CD8-positive, alpha-beta memory T cell (primary cell): ENCODE data around the gene PEX11B. TPM values are rescaled to one million over a fixed set of nuclear protein-coding genes. Genes with fewer than 3 reads are reported as not detected.
A peak's percentile ranks its signal among the peaks of the same experiment; 100 is the strongest.

Source experiments
- CTCF ChIA-PET: fragments of 350-600 bp; sonication (Branson Sonifier 250); formaldehyde crosslinking; loops from one replicate; lab custom pipeline; 2021; ENCODE audit warnings: antibody characterized with exemption; lab: Charles Lee
- POLR2A ChIA-PET: fragments of 350-600 bp; sonication (Branson Sonifier 250); formaldehyde crosslinking; loops from one replicate; lab custom pipeline; 2021; ENCODE audit warnings: antibody characterized with exemption; lab: Charles Lee
- DNase-seq, 5 donors: peaks; one replicate each; pipeline versions ENCODE4 v3.0.0 to v3.0.0-alpha.2; 2020 to 2022; ENCODE audit warnings: mixed read lengths in 1 of 5
- H3K27ac ChIP-seq: one replicate; pipeline ENCODE4 v1.7.0; 2013; ENCODE audit warnings: low read depth, mild to moderate bottlenecking, low read length, moderate library complexity
- H3K27me3 ChIP-seq: 2 replicates; pipeline ENCODE4 v1.7.0; 2013; ENCODE audit warnings: low read length, mild to moderate bottlenecking; ENCODE audit not compliant: insufficient read depth, poor library complexity, severe bottlenecking
- H3K36me3 ChIP-seq: 2 replicates; pipeline ENCODE4 v1.7.0; 2013; ENCODE audit warnings: mild to moderate bottlenecking, low read length, moderate library complexity; ENCODE audit not compliant: insufficient read depth
- H3K4me1 ChIP-seq: 2 replicates; pipeline ENCODE4 v1.7.0; 2013; ENCODE audit warnings: mild to moderate bottlenecking, low read length, moderate library complexity; ENCODE audit not compliant: insufficient read depth
- H3K4me3 ChIP-seq: 2 replicates; pipeline ENCODE4 v1.7.0; 2013; ENCODE audit warnings: mild to moderate bottlenecking, low read length
- H3K9me3 ChIP-seq: 2 replicates; pipeline ENCODE4 v1.7.0; 2013; ENCODE audit warnings: mild to moderate bottlenecking, low read length
- H3K27ac Mint-ChIP-seq, 8 donors: one replicate each; pipeline ENCODE4 v1.8.0; 2020 to 2021; ENCODE audit warnings: mixed read lengths in 8 of 8, mild to moderate bottlenecking in 6 of 8, inconsistent platforms in 3 of 8, moderate library complexity in 3 of 8
- H3K27me3 Mint-ChIP-seq, 2 donors: one replicate each; pipeline ENCODE4 v1.8.0; 2020 to 2021; ENCODE audit warnings: mixed read lengths in 2 of 2, mild to moderate bottlenecking in 1 of 2, moderate library complexity in 1 of 2
- H3K36me3 Mint-ChIP-seq, 3 donors: one replicate each; pipeline ENCODE4 v1.8.0; 2020 to 2021; ENCODE audit warnings: mixed read lengths in 3 of 3, inconsistent platforms in 1 of 3, mild to moderate bottlenecking in 1 of 3
- H3K4me1 Mint-ChIP-seq, 3 donors: one replicate each; pipeline ENCODE4 v1.8.0; 2020 to 2021; ENCODE audit warnings: mixed read lengths in 3 of 3, inconsistent platforms in 1 of 3, mild to moderate bottlenecking in 1 of 3
- H3K4me3 Mint-ChIP-seq, 7 donors: one replicate each; pipeline ENCODE4 v1.8.0; 2020 to 2021; ENCODE audit warnings: mixed read lengths in 7 of 7, mild to moderate bottlenecking in 6 of 7, moderate library complexity in 4 of 7, inconsistent platforms in 2 of 7
- H3K9me3 Mint-ChIP-seq, 5 donors: one replicate each; pipeline ENCODE4 v1.8.0; 2020 to 2022; ENCODE audit warnings: mixed read lengths in 5 of 5, mild to moderate bottlenecking in 3 of 5, moderate library complexity in 2 of 5, inconsistent platforms in 1 of 5
- polyA plus RNA-seq: library from polyadenylated mRNA; unstranded; fragments of 300-500 nt; fragmentation: Illumina TruSeq; gene quantifications from one replicate; pipeline ENCODE4 v1.2.3, GENCODE V29; 2021
- total RNA-seq, 2 experiments: library from RNA; stranded (reverse); gene quantifications; one replicate each; pipeline ENCODE4 v1.2.3, GENCODE V29; 2021

The PEX11B gene
- total and polyA plus RNA-seq, 3 experiments from 2014 or later = 42.0 to 46.9 (median 43.1) TPM

GRCh38 chr1:145884675-145885074, 33.8 kb downstream of the PEX11B start:
- Histone ChIP-seq H3K36me3 (no peaks in the 10 kb centered on the region), H3K4me1 (peaks cover 13% of the 10 kb centered on the region), H3K27me3 (peaks cover 18% of the 10 kb centered on the region), H3K4me3 (no peak overlapping the region), H3K9me3 (no peaks in the 10 kb centered on the region), H3K27ac (no peak overlapping the region)
- CTCF ChIA-PET = interaction anchor here (1.0 to 2.6 kb wide), 3 partner anchors 25 to 155 kb away, joined by 3 to 11 read pairs (median 4); partner anchors contain the start of genes NUDT17 and PIAS3
- Mint-ChIP-seq H3K9me3 (no peaks in the 10 kb centered on the region), H3K4me3 (peak overlapping the region; percentile 71 to 86 (median 83)), H3K36me3 (no peaks in the 10 kb centered on the region), H3K27me3 (peaks cover 23 to 24% of the 10 kb centered on the region in 2 donors), H3K27ac (no peak overlapping the region), H3K4me1 (peaks cover 16 to 20% (median 18%) of the 10 kb centered on the region in 3 donors)
- POLR2A ChIA-PET = interaction anchor here (0.5 kb wide), 1 partner anchor 153 kb away, joined by 8 read pairs; no protein-coding TSS in a partner anchor
- no peak for DNase-seq

GRCh38 chr1:145879775-145880174, 38.7 kb downstream of the PEX11B start:
- peaks cover under 1% of the 10 kb centered on the region for H3K4me1 ChIP-seq
- no peaks in the 10 kb centered on the region for H3K9me3 ChIP-seq
- CTCF ChIA-PET = interaction anchor here (0.8 to 2.4 kb wide), 6 partner anchors 9 to 138 kb away, joined by 3 to 9 read pairs (median 4); partner anchors contain the start of gene ITGA10
- no peaks in the 10 kb centered on the region for H3K36me3 ChIP-seq
- H3K4me3 ChIP-seq = no peak overlapping the region
- no peaks in the 10 kb centered on the region for H3K9me3 Mint-ChIP-seq
- H3K4me3 Mint-ChIP-seq = no peak overlapping the region
- peak overlapping the region; percentile 21 for H3K27ac ChIP-seq
- H3K4me1 Mint-ChIP-seq = peaks cover 1 to 3% (median 2%) of the 10 kb centered on the region in 3 donors
- POLR2A ChIA-PET = interaction anchor here (0.7 kb wide), 1 partner anchor 158 kb away, joined by 3 read pairs; no protein-coding TSS in a partner anchor
- peaks cover 21 to 38% of the 10 kb centered on the region in 2 donors for H3K27me3 Mint-ChIP-seq
- no peak overlapping the region for H3K27ac Mint-ChIP-seq
- H3K27me3 ChIP-seq = peaks cover 13% of the 10 kb centered on the region
- no peak for DNase-seq
- H3K36me3 Mint-ChIP-seq = no peaks in the 10 kb centered on the region

GRCh38 chr1:145878724-145879123, 39.8 kb downstream of the PEX11B start:
- H3K27ac ChIP-seq = no peak overlapping the region
- CTCF ChIA-PET = interaction anchor here (1.0 to 2.4 kb wide), 3 partner anchors 8 to 139 kb away, joined by 3 to 9 read pairs (median 4); no protein-coding TSS in a partner anchor
- Mint-ChIP-seq H3K27me3 (peaks cover 15 to 30% of the 10 kb centered on the region in 2 donors), H3K27ac (no peak overlapping the region), H3K4me1 (peaks cover 0 to 2% (median 0%) of the 10 kb centered on the region in 3 donors), H3K36me3 (no peaks in the 10 kb centered on the region), H3K9me3 (no peaks in the 10 kb centered on the region), H3K4me3 (no peak overlapping the region)
- H3K4me3 ChIP-seq = no peak overlapping the region
- H3K9me3 ChIP-seq = no peaks in the 10 kb centered on the region
- no peaks in the 10 kb centered on the region for H3K36me3 ChIP-seq
- H3K4me1 ChIP-seq = no peaks in the 10 kb centered on the region
- peaks cover 4% of the 10 kb centered on the region for H3K27me3 ChIP-seq
- DNase-seq = no peak
- POLR2A ChIA-PET = no interaction called here

- peaks cover 1 to 7% (median 4%) of the 10 kb centered on the region in 3 donors for H3K4me1 Mint-ChIP-seq
- Histone ChIP-seq H3K9me3 (no peaks in the 10 kb centered on the region), H3K27me3 (no peaks in the 10 kb centered on the region), H3K36me3 (no peaks in the 10 kb centered on the region), H3K4me3 (no peak overlapping the region), H3K27ac (no peak overlapping the region), H3K4me1 (no peaks in the 10 kb centered on the region)
- H3K27ac Mint-ChIP-seq = no peak overlapping the region
- peaks cover 11 to 25% of the 10 kb centered on the region in 2 donors for H3K27me3 Mint-ChIP-seq
- DNase-seq = no peak
- H3K9me3 Mint-ChIP-seq = no peaks in the 10 kb centered on the region
- no peak overlapping the region for H3K4me3 Mint-ChIP-seq
- ChIA-PET POLR2A (no interaction called here), CTCF (interaction anchor here (2.4 kb wide), 1 partner anchor 13 kb away, joined by 9 read pairs; no protein-coding TSS in a partner anchor)
- H3K36me3 Mint-ChIP-seq = no peaks in the 10 kb centered on the region
Observed at GRCh38 chr1:145877923-145878486, 40.5 kb downstream of the PEX11B start.

DNA sequence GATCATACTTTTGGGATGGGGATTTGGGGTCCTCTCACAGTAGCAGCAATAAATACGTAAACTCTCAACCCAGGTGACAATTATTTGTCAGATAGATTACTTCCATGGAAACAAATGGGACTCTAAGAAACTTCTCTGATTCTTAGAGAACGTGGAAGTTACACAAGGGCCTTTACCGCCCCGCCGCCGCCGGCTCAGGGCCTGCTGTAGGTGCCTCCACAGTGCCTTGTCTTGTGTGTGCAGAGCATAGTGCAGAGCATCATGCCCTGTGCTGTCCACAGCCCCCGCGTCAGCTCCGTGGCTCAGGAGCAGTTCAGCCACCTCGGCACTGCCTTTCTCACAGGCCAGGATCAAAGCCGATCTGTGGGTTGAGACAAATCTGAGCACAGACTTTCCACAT, 43.9 kb downstream of the PEX11B start:
- H3K4me1 Mint-ChIP-seq = peaks cover 16 to 24% (median 21%) of the 10 kb centered on the region in 3 donors
- no peak overlapping the region for H3K27ac Mint-ChIP-seq
- H3K4me3 Mint-ChIP-seq = no peak overlapping the region
- no peaks in the 10 kb centered on the region for H3K9me3 Mint-ChIP-seq
- H3K4me3 ChIP-seq = no peak overlapping the region
- no peaks in the 10 kb centered on the region for H3K36me3 Mint-ChIP-seq
- no peak overlapping the region for H3K27ac ChIP-seq
- ChIA-PET POLR2A (no interaction called here), CTCF (interaction anchor here (1.7 kb wide), 1 partner anchor 29 kb away, joined by 10 read pairs; the partner anchor contains the start of gene NUDT17)
- peaks cover 4 to 20% of the 10 kb centered on the region in 2 donors for H3K27me3 Mint-ChIP-seq
- no peaks in the 10 kb centered on the region for H3K36me3 ChIP-seq
- no peaks in the 10 kb centered on the region for H3K9me3 ChIP-seq
- H3K27me3 ChIP-seq = no peaks in the 10 kb centered on the region
- DNase-seq = no peak
- H3K4me1 ChIP-seq = peaks cover 12% of the 10 kb centered on the region

DNA sequence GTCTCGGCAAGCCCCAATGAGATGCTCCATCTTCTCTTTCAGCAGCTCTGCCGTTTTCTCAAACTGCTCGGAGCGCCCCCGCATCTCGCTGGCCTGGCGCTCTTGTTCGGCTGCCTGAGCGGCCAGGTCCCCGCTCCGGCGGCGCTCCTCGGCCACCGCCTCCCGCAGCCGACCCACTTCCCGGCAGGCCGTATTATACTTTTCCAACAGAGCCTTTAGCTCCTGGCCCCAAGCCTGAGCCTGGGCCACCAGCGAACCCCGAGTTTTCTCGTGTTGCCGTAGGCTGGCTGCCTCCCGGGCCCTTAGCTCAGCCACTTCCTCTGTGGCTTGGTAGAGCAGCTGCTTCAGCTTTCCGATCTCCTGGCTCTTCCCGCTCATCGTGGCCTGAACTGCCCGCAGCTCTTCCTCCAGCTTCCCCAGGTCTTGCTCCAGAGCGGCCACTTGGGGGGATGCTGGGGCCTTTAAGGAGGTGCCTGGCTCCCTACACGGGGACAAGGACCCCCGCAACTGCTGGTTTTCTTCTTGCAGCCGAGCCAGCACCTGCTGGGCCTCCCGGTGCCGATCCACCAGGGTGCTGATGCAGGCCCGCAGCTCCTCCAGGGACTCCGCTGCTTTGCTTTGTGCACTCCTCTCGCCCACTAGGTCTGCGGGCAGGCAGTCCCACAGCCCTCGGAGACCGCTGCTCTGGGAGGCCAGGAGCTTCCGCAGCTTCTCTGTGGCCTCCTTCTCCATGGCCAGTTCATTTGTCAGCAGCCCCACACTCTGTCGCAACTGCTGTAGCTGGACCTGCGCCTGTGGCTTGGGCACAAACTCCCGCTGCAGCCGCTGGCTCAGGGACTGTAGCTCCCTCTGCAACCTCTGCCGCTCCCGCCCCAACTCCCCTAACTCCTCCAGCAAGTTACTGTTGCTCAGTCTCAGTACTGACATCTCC, 46.3 kb downstream of the PEX11B start:
- no peaks in the 10 kb centered on the region for H3K9me3 Mint-ChIP-seq
- Histone ChIP-seq H3K9me3 (no peaks in the 10 kb centered on the region), H3K27ac (no peak overlapping the region), H3K36me3 (no peaks in the 10 kb centered on the region), H3K27me3 (no peaks in the 10 kb centered on the region), H3K4me1 (peaks cover 12% of the 10 kb centered on the region), H3K4me3 (peak overlapping the region; percentile 51)
- ChIA-PET CTCF (interaction anchor here (1.0 to 2.9 kb wide), 14 partner anchors 9 to 165 kb away, joined by 3 to 28 read pairs (median 4); partner anchors contain the start of genes ANKRD35, ITGA10, NUDT17 and PEX11B), POLR2A (interaction anchor here (0.6 to 2.8 kb wide), 5 partner anchors 13 to 55 kb away, joined by 3 to 25 read pairs (median 6); partner anchors contain the start of genes NUDT17, PEX11B, PIAS3 and RBM8A)
- peak overlapping the region; percentile 9 to 93 (median 82) for H3K27ac Mint-ChIP-seq
- H3K4me3 Mint-ChIP-seq = peak overlapping the region; percentile 74 to 93 (median 84)
- H3K36me3 Mint-ChIP-seq = no peaks in the 10 kb centered on the region
- peak in 4 of 5 donors; percentile 6 to 56 (median 40) for DNase-seq
- H3K4me1 Mint-ChIP-seq = peaks cover 16 to 24% (median 21%) of the 10 kb centered on the region in 3 donors
- H3K27me3 Mint-ChIP-seq = peaks cover 4 to 13% of the 10 kb centered on the region in 2 donors

DNA sequence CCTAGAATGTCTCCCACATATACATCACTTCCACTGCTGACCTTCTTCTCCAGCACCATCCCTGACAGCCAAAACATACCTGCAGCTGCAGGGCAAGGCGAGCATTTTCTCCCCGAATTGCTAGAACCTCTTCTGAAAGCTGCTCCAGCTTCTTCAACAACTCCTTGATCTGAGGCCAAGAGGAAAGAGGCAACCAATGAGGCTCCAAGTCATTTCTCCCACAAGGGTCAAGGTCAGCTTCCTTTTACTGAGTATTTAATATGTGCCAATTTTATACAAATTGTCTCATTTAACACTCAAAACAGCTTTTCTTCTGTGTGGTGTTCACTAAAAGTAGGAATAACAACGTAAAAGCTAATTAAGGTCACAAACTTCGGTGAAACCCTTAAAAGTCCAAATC, 50.3 kb downstream of the PEX11B start:
- H3K36me3 ChIP-seq = no peaks in the 10 kb centered on the region
- H3K36me3 Mint-ChIP-seq = peaks cover 0 to 3% (median 0%) of the 10 kb centered on the region in 3 donors
- no peaks in the 10 kb centered on the region for H3K27me3 ChIP-seq
- no peaks in the 10 kb centered on the region for H3K9me3 Mint-ChIP-seq
- H3K4me3 ChIP-seq = no peak overlapping the region
- DNase-seq = no peak
- no peak overlapping the region for H3K27ac ChIP-seq
- no peak overlapping the region for H3K27ac Mint-ChIP-seq
- H3K4me1 ChIP-seq = peaks cover 12% of the 10 kb centered on the region
- H3K4me1 Mint-ChIP-seq = peaks cover 16 to 19% (median 18%) of the 10 kb centered on the region in 3 donors
- ChIA-PET POLR2A (interaction anchor here (3.6 kb wide), 1 partner anchor 9 kb away, joined by 12 read pairs; the partner anchor contains the start of gene PIAS3), CTCF (interaction anchor here (2.1 to 2.8 kb wide), 2 partner anchors 9 to 22 kb away, joined by 7 to 10 read pairs; partner anchors contain the start of genes NUDT17 and PIAS3)
- no peak overlapping the region for H3K4me3 Mint-ChIP-seq
- peaks cover 4 to 5% of the 10 kb centered on the region in 2 donors for H3K27me3 Mint-ChIP-seq
- H3K9me3 ChIP-seq = no peaks in the 10 kb centered on the region
